Fibroblast of lung (primary cell): ENCODE measurements around the gene RELA. TPM values are rescaled to one million over a fixed set of nuclear protein-coding genes. Genes with fewer than 3 reads are reported as not detected.

Source experiments
- DNase-seq, 2 donors: peaks; one replicate each; pipeline versions ENCODE4 v3.0.0 to v3.0.0-alpha.2; 2010; ENCODE audit warnings: low read depth in 2 of 2
- H2AFZ ChIP-seq: 2 replicates; pipeline ENCODE4 v1.5.1; 2012; ENCODE audit warnings: low read length, control low read depth, inconsistent platforms
- H3K27ac ChIP-seq: 2 replicates; pipeline ENCODE4 v1.5.1; 2011; ENCODE audit warnings: low read length, control low read depth; ENCODE audit not compliant: insufficient read depth
- H3K27me3 ChIP-seq: 2 replicates; pipeline ENCODE4 v1.5.1; 2011; ENCODE audit warnings: mild to moderate bottlenecking, low read length; ENCODE audit not compliant: control insufficient read depth, insufficient read depth
- H3K36me3 ChIP-seq: 2 replicates; pipeline ENCODE4 v1.5.1; 2011; ENCODE audit warnings: low read length; ENCODE audit not compliant: control insufficient read depth, insufficient read depth
- H3K4me1 ChIP-seq: 2 replicates; pipeline ENCODE4 v1.5.1; 2011; ENCODE audit warnings: low read length; ENCODE audit not compliant: control insufficient read depth, insufficient read depth; ENCODE audit errors: extremely low read depth
- H3K4me2 ChIP-seq: 2 replicates; pipeline ENCODE4 v1.5.1; 2011; ENCODE audit warnings: low read length, control low read depth; ENCODE audit not compliant: insufficient read depth; ENCODE audit errors: extremely low read depth
- H3K4me3 ChIP-seq, 4 experiments: fragments of 200-600 bp in 1 of 4; sonication (generic) in 1 of 4; replicated peaks in 1 of 4; 2 replicates each; pipeline ENCODE4 v1.5.1; 2011 to 2016; ENCODE audit warnings: low read length in 4 of 4, low read depth in 3 of 4, mild to moderate bottlenecking in 3 of 4, control low read depth in 2 of 4, inconsistent platforms in 1 of 4, mixed read lengths in 1 of 4; ENCODE audit not compliant: insufficient read depth in 1 of 4; ENCODE audit errors: control extremely low read depth in 1 of 4
- H3K79me2 ChIP-seq: 2 replicates; pipeline ENCODE4 v1.5.1; 2012; ENCODE audit warnings: mild to moderate bottlenecking, low read length, inconsistent platforms; ENCODE audit not compliant: control insufficient read depth, insufficient read depth
- H3K9ac ChIP-seq: 2 replicates; pipeline ENCODE4 v1.5.1; 2011; ENCODE audit warnings: mild to moderate bottlenecking, low read length, control low read depth; ENCODE audit not compliant: insufficient read depth
- H3K9me3 ChIP-seq: 2 replicates; pipeline ENCODE4 v1.5.1; 2012; ENCODE audit warnings: low read depth, low read length; ENCODE audit not compliant: control insufficient read depth, insufficient read depth
- H4K20me1 ChIP-seq: 2 replicates; pipeline ENCODE4 v1.5.1; 2011; ENCODE audit warnings: low read length; ENCODE audit not compliant: control insufficient read depth, insufficient read depth; ENCODE audit errors: extremely low read depth
- EZH2 ChIP-seq: IDR thresholded peaks from 2 replicates; pipeline ENCODE4 v1.5.1; 2012; ENCODE audit warnings: low read length, control low read depth, mild to moderate bottlenecking; ENCODE audit errors: missing control alignments
- polyA plus RNA-seq, 2 donors: library from polyadenylated mRNA; depleted of rRNA in 1 of 2; stranded (reverse) in 1 of 2; unstranded in 1 of 2; fragments of >200 nt; gene quantifications; 2 replicates each; pipeline ENCODE4 v1.2.1, GENCODE V29; 2011 to 2012; ENCODE audit warnings: missing spikeins in 1 of 2
- total RNA-seq: library from RNA; depleted of rRNA; stranded (reverse); fragments of >200 nt; gene quantifications from 2 replicates; pipeline ENCODE4 v1.2.1, GENCODE V29; 2014
- TF ChIP-seq, protein P1 (sequence below), 2 donors: IDR thresholded peaks in 1 of 2; conservative IDR thresholded peaks in 1 of 2; 1 replicate in 1 of 2; 2 replicates in 1 of 2; pipeline ENCODE4 v1.5.1; 2011 to 2012; ENCODE audit warnings: low read length in 2 of 2, control low read depth in 1 of 2, inconsistent platforms in 1 of 2, low read depth in 1 of 2, mild to moderate bottlenecking in 1 of 2

RELA gene
- total and polyA plus RNA-seq, 2 donors (not counting 1 experiment from before 2014, with no cell fraction given) = 15.7 to 23.0 TPM

DNA sequence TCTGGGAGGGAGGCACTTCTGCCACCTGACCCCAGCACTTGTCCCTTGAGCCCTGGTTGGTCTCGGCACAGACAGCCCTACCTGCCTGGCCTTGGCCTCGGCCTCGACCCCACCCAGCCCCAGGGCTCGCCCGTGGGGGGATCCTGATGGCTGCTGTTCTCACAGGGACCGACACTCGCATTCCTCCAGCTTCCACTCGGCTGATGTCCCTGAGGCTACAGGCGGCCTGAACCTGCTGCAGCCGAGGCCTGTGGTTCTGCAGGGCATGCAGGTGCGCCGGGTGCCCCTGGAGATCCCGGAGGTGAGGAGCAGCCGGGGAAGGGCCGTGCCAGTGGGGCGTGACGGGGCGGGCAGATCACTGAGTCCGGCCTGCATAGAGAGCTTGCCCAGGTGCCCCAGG is 42.0 kb downstream of the RELA start:
- no peak overlapping the region for H3K4me3 ChIP-seq

DNA sequence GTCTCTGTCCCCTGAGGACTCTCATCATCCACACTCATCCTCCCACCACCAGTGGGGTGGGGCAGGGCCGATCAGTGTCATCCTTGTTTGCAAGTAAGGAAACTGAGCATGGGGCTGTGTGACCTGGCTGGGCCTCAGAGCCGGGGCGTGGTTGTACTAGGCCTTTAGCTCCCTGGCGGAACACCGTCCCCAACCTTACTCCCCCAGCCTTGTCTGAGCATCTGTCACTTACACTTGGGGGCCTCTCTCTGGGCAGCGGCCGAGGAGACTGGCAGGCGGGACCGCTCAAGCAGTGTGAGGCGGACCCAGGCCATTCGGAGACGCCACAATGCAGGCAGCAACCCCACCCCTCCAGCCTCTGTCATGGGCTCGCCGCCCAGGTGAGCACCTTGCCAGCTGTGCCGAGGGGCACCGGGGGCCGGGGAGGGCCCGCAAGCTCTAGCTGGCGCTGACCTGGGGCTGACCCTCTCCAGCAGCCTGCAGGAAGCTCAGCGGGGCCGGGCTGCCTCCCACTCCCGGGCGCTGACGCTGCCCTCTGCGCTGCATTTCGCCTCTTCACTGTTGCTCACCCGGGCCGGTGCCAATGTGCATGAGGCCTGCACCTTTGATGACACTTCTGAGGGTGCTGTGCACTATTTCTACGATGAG is 43.3 kb downstream of the RELA start:
- TF ChIP-seq EZH2 = no peak
- TF ChIP-seq, protein P1, sequence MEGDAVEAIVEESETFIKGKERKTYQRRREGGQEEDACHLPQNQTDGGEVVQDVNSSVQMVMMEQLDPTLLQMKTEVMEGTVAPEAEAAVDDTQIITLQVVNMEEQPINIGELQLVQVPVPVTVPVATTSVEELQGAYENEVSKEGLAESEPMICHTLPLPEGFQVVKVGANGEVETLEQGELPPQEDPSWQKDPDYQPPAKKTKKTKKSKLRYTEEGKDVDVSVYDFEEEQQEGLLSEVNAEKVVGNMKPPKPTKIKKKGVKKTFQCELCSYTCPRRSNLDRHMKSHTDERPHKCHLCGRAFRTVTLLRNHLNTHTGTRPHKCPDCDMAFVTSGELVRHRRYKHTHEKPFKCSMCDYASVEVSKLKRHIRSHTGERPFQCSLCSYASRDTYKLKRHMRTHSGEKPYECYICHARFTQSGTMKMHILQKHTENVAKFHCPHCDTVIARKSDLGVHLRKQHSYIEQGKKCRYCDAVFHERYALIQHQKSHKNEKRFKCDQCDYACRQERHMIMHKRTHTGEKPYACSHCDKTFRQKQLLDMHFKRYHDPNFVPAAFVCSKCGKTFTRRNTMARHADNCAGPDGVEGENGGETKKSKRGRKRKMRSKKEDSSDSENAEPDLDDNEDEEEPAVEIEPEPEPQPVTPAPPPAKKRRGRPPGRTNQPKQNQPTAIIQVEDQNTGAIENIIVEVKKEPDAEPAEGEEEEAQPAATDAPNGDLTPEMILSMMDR (conservative IDR thresholded peaks at IDR 0.05 in 1 of 2, IDR thresholded peaks at IDR 0.05 in 1 of 2; ENCODE audit: low read depth in 1 of 2, low read length in 2 of 2) = no peak
- H3K4me2 ChIP-seq = no peak overlapping the region
- no peak overlapping the region for H3K9ac ChIP-seq
- no peaks in the 10 kb centered on the region for H3K27me3 ChIP-seq
- H3K79me2 ChIP-seq = peaks cover 21% of the 10 kb centered on the region
- H3K27ac ChIP-seq = no peak overlapping the region
- no peaks in the 10 kb centered on the region for H4K20me1 ChIP-seq
- DNase-seq = no peak
- H3K4me1 ChIP-seq = peaks cover 6% of the 10 kb centered on the region
- H3K4me3 ChIP-seq = no peak overlapping the region
- no peaks in the 10 kb centered on the region for H3K9me3 ChIP-seq
- H2AFZ ChIP-seq = no peak overlapping the region
- peaks cover 38% of the 10 kb centered on the region for H3K36me3 ChIP-seq

More for the DNA sequence above, 42.0 kb downstream of the RELA start:
- no peaks in the 10 kb centered on the region for H3K27me3 ChIP-seq
- TF ChIP-seq, protein P1 (conservative IDR thresholded peaks at IDR 0.05 in 1 of 2, IDR thresholded peaks at IDR 0.05 in 1 of 2; ENCODE audit: low read depth in 1 of 2, low read length in 2 of 2) = no peak
- no peak for TF ChIP-seq EZH2
- H4K20me1 ChIP-seq = no peaks in the 10 kb centered on the region
- H3K9me3 ChIP-seq = no peaks in the 10 kb centered on the region
- no peak overlapping the region for H3K27ac ChIP-seq
- no peak overlapping the region for H2AFZ ChIP-seq
- no peak overlapping the region for H3K9ac ChIP-seq
- H3K36me3 ChIP-seq = peaks cover 40% of the 10 kb centered on the region
- no peak for DNase-seq
- H3K4me2 ChIP-seq = no peak overlapping the region
- H3K79me2 ChIP-seq = peaks cover 20% of the 10 kb centered on the region
- peaks cover 6% of the 10 kb centered on the region for H3K4me1 ChIP-seq

DNA sequence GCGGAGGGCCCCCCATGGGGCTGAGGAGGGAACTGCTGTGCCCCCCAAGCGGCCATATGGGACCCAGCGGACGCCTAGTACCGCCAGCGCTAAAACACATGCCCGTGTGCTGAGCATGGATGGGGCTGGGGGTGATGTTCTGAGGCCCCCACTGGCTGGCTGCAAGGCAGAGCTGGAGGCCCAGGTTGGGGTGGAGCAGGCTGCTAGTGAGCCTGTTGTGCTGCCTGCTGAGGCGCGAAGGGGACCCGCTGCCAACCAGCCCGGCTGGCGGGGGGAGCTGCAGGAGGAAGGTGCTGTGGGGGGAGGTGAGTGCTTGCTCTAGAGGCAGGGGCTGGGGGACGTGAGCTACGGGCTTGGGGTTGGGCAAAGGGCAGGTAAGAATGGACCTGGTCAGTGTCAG is 44.0 kb downstream of the RELA start:
- no peak overlapping the region for H3K27ac ChIP-seq
- H2AFZ ChIP-seq = no peak overlapping the region
- peaks cover 25% of the 10 kb centered on the region for H3K79me2 ChIP-seq
- no peak for TF ChIP-seq EZH2
- TF ChIP-seq, protein P1 (conservative IDR thresholded peaks at IDR 0.05 in 1 of 2, IDR thresholded peaks at IDR 0.05 in 1 of 2; ENCODE audit: low read depth in 1 of 2, low read length in 2 of 2) = no peak
- no peak overlapping the region for H3K4me3 ChIP-seq
- H3K27me3 ChIP-seq = no peaks in the 10 kb centered on the region
- peaks cover 6% of the 10 kb centered on the region for H3K4me1 ChIP-seq
- peaks cover 38% of the 10 kb centered on the region for H3K36me3 ChIP-seq
- no peaks in the 10 kb centered on the region for H4K20me1 ChIP-seq
- H3K9ac ChIP-seq = no peak overlapping the region
- no peaks in the 10 kb centered on the region for H3K9me3 ChIP-seq
- H3K4me2 ChIP-seq = no peak overlapping the region
- no peak for DNase-seq
